GM12878 (cell line): ENCODE results near the gene ZNF776. TPM values are rescaled to one million over a fixed set of nuclear protein-coding genes. Genes with fewer than 3 reads are reported as not detected.

Experiments used
- ASH2L ChIP-seq: fragments of 300-600, 200-600 bp; sonication (generic); IDR thresholded peaks from 2 replicates; pipeline ENCODE4 v1.6.1; 2017; ENCODE audit warnings: low read depth, mild to moderate bottlenecking, borderline replicate concordance
- ATF2 ChIP-seq: IDR thresholded peaks from 2 replicates; pipeline ENCODE4 v1.6.1; 2012; ENCODE audit warnings: low read length, inconsistent platforms
- BCL3 ChIP-seq: IDR thresholded peaks from 2 replicates; pipeline ENCODE4 v1.6.1; 2011; ENCODE audit warnings: borderline replicate concordance, low read depth, mild to moderate bottlenecking, moderate library complexity, low read length; ENCODE audit not compliant: insufficient read depth, poor library complexity, severe bottlenecking
- BHLHE40 ChIP-seq, 2 experiments: fragments of 450-650 bp in 1 of 2; IDR thresholded peaks; 2 replicates each; pipeline ENCODE4 v1.6.1; 2011 to 2017; ENCODE audit warnings: low read depth in 2 of 2, borderline replicate concordance in 1 of 2, improper control_type of control experiment in 1 of 2, low read length in 1 of 2, mild to moderate bottlenecking in 1 of 2
- BRCA1 ChIP-seq: IDR thresholded peaks from 2 replicates; pipeline ENCODE4 v1.6.1; 2011; ENCODE audit warnings: low read depth, low read length, improper control_type of control experiment
- CBX3 ChIP-seq: fragments of 200-600 bp; sonication (generic); IDR thresholded peaks from 2 replicates; pipeline ENCODE4 v1.6.1; 2016; ENCODE audit warnings: low read depth, borderline replicate concordance
- CREB1 ChIP-seq: IDR thresholded peaks from 2 replicates; pipeline ENCODE4 v1.6.1; 2012; ENCODE audit warnings: low read depth, mild to moderate bottlenecking, inconsistent platforms
- ETV6 ChIP-seq, 2 experiments: fragments of 450-650 bp in 1 of 2; IDR thresholded peaks in 1 of 2; conservative IDR thresholded peaks in 1 of 2; 2 replicates each; pipeline ENCODE4 v1.6.1; 2014; ENCODE audit warnings: antibody characterized with exemption in 1 of 2, borderline replicate concordance in 1 of 2, low read depth in 1 of 2, mild to moderate bottlenecking in 1 of 2, moderate library complexity in 1 of 2
- FOS ChIP-seq: IDR thresholded peaks from 3 replicates; pipeline ENCODE4 v1.6.1; 2011; ENCODE audit warnings: borderline replicate concordance; ENCODE audit not compliant: insufficient read length; ENCODE audit errors: extremely low read depth
- HCFC1 ChIP-seq: fragments of 150-350 bp; IDR thresholded peaks from 2 replicates; pipeline ENCODE4 v1.6.1; 2014; ENCODE audit warnings: low read length
- HDAC2 ChIP-seq: fragments of 200-600 bp; sonication (generic); IDR thresholded peaks from 2 replicates; pipeline ENCODE4 v1.6.1; 2017
- IKZF2 ChIP-seq, 2 experiments: fragments of 450-650 bp; IDR thresholded peaks; 2 replicates each; pipeline ENCODE4 v1.6.1; 2017; ENCODE audit warnings: mild to moderate bottlenecking in 2 of 2, moderate library complexity in 2 of 2
- KDM1A ChIP-seq: fragments of 200-600 bp; sonication (generic); IDR thresholded peaks from 2 replicates; pipeline ENCODE4 v1.6.1; 2016; ENCODE audit warnings: borderline replicate concordance
- MTA3 ChIP-seq: IDR thresholded peaks from 2 replicates; pipeline ENCODE4 v1.6.1; 2012; ENCODE audit warnings: low read length, inconsistent platforms, borderline replicate concordance
- NR2F1 ChIP-seq: fragments of 450-650 bp; conservative IDR thresholded peaks from 2 replicates; pipeline ENCODE4 v1.6.1; 2017; ENCODE audit warnings: mild to moderate bottlenecking
- REST ChIP-seq: IDR thresholded peaks from 2 replicates; pipeline ENCODE4 v1.6.1; 2012; ENCODE audit warnings: mild to moderate bottlenecking, low read depth, low read length
- RUNX3 ChIP-seq: IDR thresholded peaks from 2 replicates; pipeline ENCODE4 v1.6.1; 2012; ENCODE audit warnings: low read length, inconsistent platforms
- SKIL ChIP-seq: fragments of 450-650 bp; IDR thresholded peaks from 2 replicates; pipeline ENCODE4 v1.6.1; 2017; ENCODE audit warnings: mild to moderate bottlenecking, low read depth, inconsistent platforms; ENCODE audit not compliant: poor library complexity, severe bottlenecking
- SMAD1 ChIP-seq: fragments of 450-650 bp; IDR thresholded peaks from 2 replicates; pipeline ENCODE4 v1.6.1; 2018; ENCODE audit warnings: mild to moderate bottlenecking, low read depth; ENCODE audit not compliant: partially characterized antibody
- SRF ChIP-seq, 2 experiments: IDR thresholded peaks; 2 replicates each; pipeline ENCODE4 v1.6.1; 2011; ENCODE audit warnings: low read depth in 2 of 2, low read length in 2 of 2, mild to moderate bottlenecking in 1 of 2, moderate library complexity in 1 of 2
- polyA plus RNA-seq, 11 experiments: library from polyadenylated mRNA; depleted of rRNA in 4 of 11; unstranded in 6 of 11; stranded (reverse) in 5 of 11; fragments of >200 nt; fragmentation: Nextera tagmentation in 4 of 11; fragmentation: Illumina TruSeq in 1 of 11; extraction: Ambion mirVana in 4 of 11; extraction: Trizol in 1 of 11; gene quantifications; 1 replicate in 1 of 11; 2 replicates in 10 of 11; pipeline versions ENCODE4 v1.2.1 to v1.2.3, GENCODE V29; 2011 to 2016; ENCODE audit warnings: inconsistent platforms in 2 of 11, missing spikeins in 2 of 11, low read depth in 1 of 11
- total RNA-seq, 4 experiments: library from RNA; depleted of rRNA in 3 of 4; stranded (reverse); fragments of >200 nt in 3 of 4; fragmentation: Illumina TruSeq in 1 of 4; extraction: Trizol in 1 of 4; gene quantifications; 2 replicates each; pipeline versions ENCODE4 v1.2.1 to v1.2.3, GENCODE V29; 2013 to 2021

The ZNF776 gene
- total and polyA plus RNA-seq, 10 of the 15 experiments (the other 5 are each of a cell fraction or from before 2014, with no cell fraction given) = 1.9 to 16.3 (median 11.7) TPM

- no peak for TF ChIP-seq HDAC2
- no peak for TF ChIP-seq BRCA1
- TF ChIP-seq REST = no peak
- peak; percentile 94 for TF ChIP-seq HCFC1
- no peak for TF ChIP-seq IKZF2 (IDR thresholded peaks at IDR 0.05)
- no peak for TF ChIP-seq KDM1A
- no peak for TF ChIP-seq BCL3
- TF ChIP-seq SKIL = no peak
- no peak for TF ChIP-seq SRF (IDR thresholded peaks at IDR 0.05; ENCODE audit: low read depth in 2 of 2, low read length in 2 of 2)
- TF ChIP-seq SMAD1 = no peak
- TF ChIP-seq ETV6 (conservative IDR thresholded peaks at IDR 0.05 in 1 of 2, IDR thresholded peaks at IDR 0.05 in 1 of 2; ENCODE audit: borderline replicate concordance in 1 of 2, low read depth in 1 of 2) = no peak
- TF ChIP-seq BHLHE40 (IDR thresholded peaks at IDR 0.05; ENCODE audit: borderline replicate concordance in 1 of 2, low read depth in 2 of 2, low read length in 1 of 2) = no peak; a peak in 1 of 4 replicates
- peak; percentile 88 for TF ChIP-seq CREB1
- no peak; the same call in 1 of the 2 replicates for TF ChIP-seq RUNX3
- no peak for TF ChIP-seq ASH2L
- no peak for TF ChIP-seq CBX3
- no peak for TF ChIP-seq FOS
- peak; percentile 25 for TF ChIP-seq NR2F1
- TF ChIP-seq MTA3 = no peak
- TF ChIP-seq ATF2 = no peak
Observed at GRCh38 chr19:57769345-57770131, 22.9 kb downstream of the ZNF776 start, which contains the start of gene ZNF586 (continued).
